Hypothalamus (tissue), 51 donors: ENCODE measurements around the gene CHKB.
"Not testable (repeated sequence)": the region's sequence is repeated elsewhere in the genome, so short reads cannot be mapped to it uniquely, and the experiment has no call there.

ENCODE experiments used
- DNase-seq, 51 donors: peaks; one replicate each; lab custom pipeline; 2025; lab: John Stamatoyannopoulos, UW

Gene CHKB

GRCh38 chr22:50533856-50534711 is 48.6 kb downstream of the CHKB start:
- DNase-seq = not testable (repeated sequence)

DNA sequence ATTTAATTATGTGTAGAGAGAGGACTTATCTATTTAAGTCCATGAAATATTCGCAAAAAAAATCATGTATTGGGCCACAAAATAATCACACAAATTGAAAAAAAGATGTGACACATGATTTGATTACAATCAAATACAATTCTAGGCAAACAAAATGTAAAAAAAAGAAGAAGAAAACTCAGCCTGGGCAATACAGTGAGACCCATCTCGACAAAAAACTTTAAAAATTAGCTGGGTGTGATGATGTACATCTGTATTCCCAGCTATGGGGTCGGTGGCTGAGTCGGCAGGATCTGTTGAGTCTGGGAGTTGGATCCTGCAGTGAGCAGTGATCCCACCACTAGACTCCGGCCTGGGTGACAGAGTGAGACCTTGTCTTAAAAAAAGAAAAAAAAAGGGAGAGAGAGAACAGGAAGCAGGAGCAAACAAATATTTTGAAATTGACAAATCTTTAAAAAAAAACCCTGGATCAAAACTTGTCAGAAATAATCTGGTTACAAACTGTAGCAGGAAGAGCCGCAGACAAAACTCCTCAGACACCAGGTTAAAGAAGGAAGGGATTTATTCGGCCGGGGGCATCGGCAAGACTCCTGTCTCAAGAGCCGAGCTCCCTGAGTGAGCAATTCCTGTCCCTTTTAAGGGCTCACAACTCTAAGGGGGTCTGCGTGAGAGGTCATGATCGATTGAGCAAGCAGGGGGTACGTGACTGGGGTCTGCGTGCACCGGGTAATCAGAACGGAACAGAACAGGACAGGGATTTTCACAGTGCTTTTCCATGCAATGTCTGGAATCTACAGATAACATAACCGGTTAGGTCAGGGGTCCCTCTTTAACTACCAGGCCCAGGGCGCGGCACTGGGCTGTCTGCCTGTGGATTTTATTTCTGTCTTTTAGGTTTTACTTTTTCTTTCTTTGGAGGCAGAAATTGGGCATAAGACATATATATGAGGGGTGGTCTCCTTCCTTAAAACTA is 49.5 kb downstream of the CHKB start:
- no peak for DNase-seq

DNA sequence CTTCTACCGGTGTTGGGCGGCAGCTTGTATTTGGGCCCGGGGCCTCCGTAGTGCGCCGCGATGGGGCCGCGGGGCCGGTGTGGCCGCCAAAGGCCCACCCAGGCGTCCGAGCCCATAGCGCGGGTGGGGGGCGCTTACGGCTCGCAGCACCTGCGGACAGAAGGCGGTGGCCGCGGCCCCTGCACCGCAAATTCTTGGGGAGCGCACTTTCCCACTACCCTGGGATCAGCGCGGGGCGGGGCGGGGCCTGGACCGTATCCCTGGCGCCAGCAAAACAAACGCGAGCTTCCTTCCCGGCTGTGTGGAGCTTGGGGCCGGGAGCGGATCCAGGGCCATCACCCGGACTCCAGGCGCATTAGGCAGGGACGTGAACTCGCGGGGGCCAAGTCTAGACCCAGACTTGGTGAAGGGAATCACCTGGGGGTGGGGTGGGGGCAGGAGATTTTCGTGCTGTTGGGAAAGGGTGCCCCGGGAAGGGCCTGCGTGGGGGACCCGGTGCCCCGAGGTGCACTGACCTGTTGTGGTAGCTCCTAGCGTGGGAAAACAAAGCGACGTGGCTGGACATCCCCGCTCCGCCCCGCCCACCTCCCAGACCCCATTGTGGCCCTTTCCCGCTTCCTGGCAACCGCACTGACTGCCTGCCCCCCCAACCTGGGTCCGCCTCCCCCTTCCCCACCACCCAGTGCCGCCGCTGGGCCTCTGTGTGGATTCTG is 50.5 kb downstream of the CHKB start:
- peak in 1 of 51 donors; percentile 39 for DNase-seq

GRCh38 chr22:50531546-50531961 is 51.1 kb downstream of the CHKB start:
- no peak for DNase-seq

DNA sequence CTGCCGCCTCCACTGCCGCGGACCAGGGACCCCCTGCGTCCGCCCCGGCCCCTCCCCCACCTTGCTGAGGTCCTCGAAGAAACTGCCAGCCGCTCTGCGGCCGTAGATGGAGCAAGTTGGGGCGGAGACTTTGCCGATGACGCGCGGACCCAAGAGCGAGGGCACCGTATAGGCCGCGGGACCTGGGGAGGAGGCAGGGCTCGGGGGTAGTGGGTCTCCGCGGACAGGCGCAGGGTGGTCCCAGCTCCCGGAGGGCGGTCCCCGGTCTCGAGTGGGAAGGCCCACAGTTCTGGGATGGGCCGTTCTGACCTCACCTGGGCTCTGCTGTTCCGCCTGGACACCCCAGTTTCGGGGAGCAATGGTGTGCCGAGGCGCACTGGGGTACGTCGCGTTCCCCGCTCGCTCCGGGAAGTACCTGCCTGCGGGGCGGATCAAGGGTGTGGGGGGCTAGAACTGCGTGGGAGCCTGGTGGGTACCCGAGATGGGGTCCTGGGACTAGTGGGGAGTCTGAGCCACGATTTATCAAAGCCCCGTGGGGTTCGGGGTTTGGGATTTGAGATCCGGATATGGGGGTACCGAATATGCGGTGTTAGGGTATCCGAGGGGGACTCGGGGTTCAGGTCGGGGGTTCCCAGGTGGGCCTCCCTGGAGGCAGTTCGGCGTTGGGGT is 51.6 kb downstream of the CHKB start:
- peak in 3 of 51 donors; percentile 26 to 36 (median 26) for DNase-seq

- DNase-seq = no peak
Measured at GRCh38 chr22:50530580-50530876, 52.1 kb downstream of the CHKB start.

DNA sequence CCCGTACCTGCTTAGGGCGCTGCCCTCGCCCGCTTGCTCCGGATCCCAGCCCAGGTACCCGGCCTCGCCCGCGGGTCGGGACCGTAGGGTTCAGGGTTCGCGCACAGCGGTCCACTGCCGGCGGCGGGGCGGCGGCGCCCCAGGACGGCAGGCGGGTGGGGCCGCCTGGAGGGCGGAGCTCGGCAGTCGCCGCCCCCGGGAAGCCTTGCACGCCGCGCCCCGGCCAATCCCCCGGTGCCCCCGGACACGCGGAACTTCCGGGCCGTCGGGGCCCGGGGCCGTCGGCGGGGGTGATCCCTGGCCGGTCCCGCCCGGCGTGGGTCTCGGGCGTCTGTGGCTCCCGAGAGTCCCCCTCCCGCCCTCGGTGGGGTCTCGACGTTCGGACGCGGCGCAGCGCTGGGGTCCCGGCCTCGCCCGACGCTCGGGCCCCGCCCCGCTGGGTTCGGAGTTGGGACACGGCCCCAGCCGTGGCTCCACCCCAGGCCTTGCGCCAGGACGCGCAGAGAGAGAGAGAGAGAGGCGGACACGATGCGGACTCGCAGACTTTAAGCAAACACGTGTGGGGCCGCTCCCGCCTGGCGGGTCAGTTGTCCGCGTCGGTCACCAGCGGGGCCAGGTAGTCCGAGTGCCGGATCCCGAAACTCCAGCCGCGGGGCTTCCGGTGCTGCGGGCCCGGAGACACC is 52.6 kb downstream of the CHKB start, which contains the start of gene TYMP:
Gene TYMP (minus strand): TSS at position 116 of the 683 bp plus-strand sequence. CDS start 303 bp downstream, outside the sequence.
- peak in 3 of 51 donors; percentile 16 to 40 (median 18) for DNase-seq

DNA sequence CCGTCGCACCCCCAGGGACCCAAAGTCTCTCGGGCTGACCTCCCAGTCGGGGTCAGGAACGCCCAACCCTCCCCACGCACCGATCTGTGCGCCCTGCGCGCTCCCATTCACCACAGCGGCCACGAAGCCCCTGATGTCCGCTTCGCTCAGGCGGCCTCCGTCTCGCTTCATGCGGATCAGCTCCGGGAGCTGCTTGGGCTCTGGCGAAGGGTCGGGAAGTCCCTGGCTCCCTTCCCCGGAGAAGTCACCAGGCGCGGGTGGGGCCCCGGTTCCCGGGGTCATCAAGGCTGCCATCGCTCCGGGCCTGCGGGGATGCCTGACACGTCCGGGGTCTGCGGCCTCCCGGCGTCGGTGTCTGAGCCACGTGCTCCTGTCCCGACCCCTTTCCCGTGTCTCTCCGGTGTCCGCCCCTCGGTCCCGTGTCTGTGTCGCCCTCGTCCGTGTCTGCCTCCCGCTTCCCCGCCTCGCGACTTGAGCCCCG is 53.2 kb downstream of the CHKB start:
- no peak for DNase-seq
